ENCODE results near the gene ENOX1.

ENOX1 gene

DNA sequence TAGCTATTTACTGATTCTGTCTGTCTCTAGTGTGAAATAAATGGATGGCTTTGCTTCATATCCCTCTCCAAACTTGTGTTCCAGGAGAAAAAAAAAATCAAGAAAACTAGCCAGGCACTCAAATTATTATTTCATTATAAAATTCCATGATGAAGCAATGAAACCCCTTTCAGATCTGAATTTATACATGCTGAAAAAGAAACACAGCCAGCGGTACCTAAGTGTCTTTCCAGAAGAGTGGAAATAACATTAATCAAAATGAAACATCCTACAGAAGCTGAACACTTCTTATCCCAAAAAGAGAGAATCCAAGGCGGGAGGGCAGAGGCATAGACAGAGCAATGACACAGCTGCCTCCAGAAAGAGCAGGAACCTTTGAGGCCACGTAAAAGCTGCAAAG, 15.9 kb downstream of the ENOX1 start:
- Histone ChIP-seq H3K79me2 (ENCODE audit: insufficient read depth, low read length) (no peaks in the 10 kb centered on the region), H3K9me3 (ENCODE audit: low read length) (no peaks in the 10 kb centered on the region), H3K27ac (ENCODE audit: low read depth, low read length, poor library complexity, severe bottlenecking) (no peak overlapping the region), H4K20me1 (ENCODE audit: insufficient read depth, low read length) (no peaks in the 10 kb centered on the region), H3K4me2 (ENCODE audit: low read length) (no peak overlapping the region), H3F3A (ENCODE audit: insufficient read depth, low read length) (no peaks in the 10 kb centered on the region), H3K9ac (ENCODE audit: low read length) (no peak overlapping the region), H3K36me3 (ENCODE audit: insufficient read depth, low read length) (no peaks in the 10 kb centered on the region), H3K4me3 (ENCODE audit: low read depth, low read length, poor library complexity, severe bottlenecking) (no peak overlapping the region), H3K27me3 (ENCODE audit: insufficient read depth, low read length) (no peaks in the 10 kb centered on the region), H3K4me1 (ENCODE audit: insufficient read depth, low read length, severe bottlenecking) (no peaks in the 10 kb centered on the region), H3K9me2 (ENCODE audit: low read depth, low read length) (no peaks in the 10 kb centered on the region), H2AFZ (ENCODE audit: low read length) (no peak overlapping the region)
- TF ChIP-seq, protein P1, sequence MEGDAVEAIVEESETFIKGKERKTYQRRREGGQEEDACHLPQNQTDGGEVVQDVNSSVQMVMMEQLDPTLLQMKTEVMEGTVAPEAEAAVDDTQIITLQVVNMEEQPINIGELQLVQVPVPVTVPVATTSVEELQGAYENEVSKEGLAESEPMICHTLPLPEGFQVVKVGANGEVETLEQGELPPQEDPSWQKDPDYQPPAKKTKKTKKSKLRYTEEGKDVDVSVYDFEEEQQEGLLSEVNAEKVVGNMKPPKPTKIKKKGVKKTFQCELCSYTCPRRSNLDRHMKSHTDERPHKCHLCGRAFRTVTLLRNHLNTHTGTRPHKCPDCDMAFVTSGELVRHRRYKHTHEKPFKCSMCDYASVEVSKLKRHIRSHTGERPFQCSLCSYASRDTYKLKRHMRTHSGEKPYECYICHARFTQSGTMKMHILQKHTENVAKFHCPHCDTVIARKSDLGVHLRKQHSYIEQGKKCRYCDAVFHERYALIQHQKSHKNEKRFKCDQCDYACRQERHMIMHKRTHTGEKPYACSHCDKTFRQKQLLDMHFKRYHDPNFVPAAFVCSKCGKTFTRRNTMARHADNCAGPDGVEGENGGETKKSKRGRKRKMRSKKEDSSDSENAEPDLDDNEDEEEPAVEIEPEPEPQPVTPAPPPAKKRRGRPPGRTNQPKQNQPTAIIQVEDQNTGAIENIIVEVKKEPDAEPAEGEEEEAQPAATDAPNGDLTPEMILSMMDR (IDR thresholded peaks at IDR 0.05; ENCODE audit: low read length), result no peak
- TF ChIP-seq EZH2 (IDR thresholded peaks at IDR 0.05; ENCODE audit: borderline replicate concordance, low read length), result no peak

GRCh38 chr13:43769529-43769928, 17.2 kb downstream of the ENOX1 start:
- Histone ChIP-seq H3K9me3 (ENCODE audit: low read length) (no peaks in the 10 kb centered on the region), H3F3A (ENCODE audit: insufficient read depth, low read length) (no peaks in the 10 kb centered on the region), H3K36me3 (ENCODE audit: insufficient read depth, low read length) (no peaks in the 10 kb centered on the region), H3K9ac (ENCODE audit: low read length) (no peak overlapping the region), H3K9me2 (ENCODE audit: low read depth, low read length) (no peaks in the 10 kb centered on the region), H3K4me3 (ENCODE audit: low read depth, low read length, poor library complexity, severe bottlenecking) (no peak overlapping the region), H3K4me1 (ENCODE audit: insufficient read depth, low read length, severe bottlenecking) (no peaks in the 10 kb centered on the region), H3K27ac (ENCODE audit: low read depth, low read length, poor library complexity, severe bottlenecking) (no peak overlapping the region), H3K27me3 (ENCODE audit: insufficient read depth, low read length) (no peaks in the 10 kb centered on the region), H4K20me1 (ENCODE audit: insufficient read depth, low read length) (no peaks in the 10 kb centered on the region), H3K4me2 (ENCODE audit: low read length) (no peak overlapping the region), H3K79me2 (ENCODE audit: insufficient read depth, low read length) (no peaks in the 10 kb centered on the region), H2AFZ (ENCODE audit: low read length) (no peak overlapping the region)
- no peak for TF ChIP-seq EZH2 (IDR thresholded peaks at IDR 0.05; ENCODE audit: borderline replicate concordance, low read length)
- TF ChIP-seq, protein P1 (IDR thresholded peaks at IDR 0.05; ENCODE audit: low read length), result no peak

DNA sequence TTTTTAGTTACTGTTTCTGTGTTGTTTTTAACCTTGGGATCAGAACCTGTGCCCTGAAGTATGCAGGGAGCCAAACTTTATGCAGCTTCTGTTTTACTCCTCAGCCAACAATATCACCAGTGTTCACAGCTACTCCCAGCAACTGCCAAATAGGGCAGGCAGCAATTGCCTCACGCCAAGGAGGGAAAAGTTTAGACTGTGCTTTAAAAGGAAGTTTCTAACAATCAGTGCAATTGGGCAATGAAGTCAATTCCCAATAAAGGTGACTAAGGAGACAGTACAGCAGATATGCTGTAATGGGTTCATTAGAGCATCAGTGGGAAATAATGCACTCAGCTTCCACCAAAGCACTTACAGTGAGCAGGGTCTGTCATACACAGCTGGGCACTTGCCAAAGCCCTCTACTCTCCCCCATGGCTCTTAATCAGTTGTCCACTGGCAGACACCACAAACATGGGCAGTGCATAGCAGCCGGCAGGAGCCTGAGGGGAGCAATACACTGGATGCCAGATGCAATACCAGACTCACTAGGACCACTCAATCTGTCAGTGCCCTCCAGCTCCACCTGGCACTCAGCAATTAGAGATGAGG, 19.3 kb downstream of the ENOX1 start:
- H3K4me2 ChIP-seq (ENCODE audit: low read length), result no peak overlapping the region
- H2AFZ ChIP-seq (ENCODE audit: low read length), result no peak overlapping the region
- no peak overlapping the region for H3K27ac ChIP-seq (ENCODE audit: low read depth, low read length, poor library complexity, severe bottlenecking)
- H4K20me1 ChIP-seq (ENCODE audit: insufficient read depth, low read length), result no peaks in the 10 kb centered on the region
- H3F3A ChIP-seq (ENCODE audit: insufficient read depth, low read length), result no peaks in the 10 kb centered on the region
- no peaks in the 10 kb centered on the region for H3K9me3 ChIP-seq (ENCODE audit: low read length)
- H3K9ac ChIP-seq (ENCODE audit: low read length), result no peak overlapping the region
- H3K79me2 ChIP-seq (ENCODE audit: insufficient read depth, low read length), result no peaks in the 10 kb centered on the region
- H3K36me3 ChIP-seq (ENCODE audit: insufficient read depth, low read length), result no peaks in the 10 kb centered on the region
- no peaks in the 10 kb centered on the region for H3K9me2 ChIP-seq (ENCODE audit: low read depth, low read length)
- H3K4me1 ChIP-seq (ENCODE audit: insufficient read depth, low read length, severe bottlenecking), result no peaks in the 10 kb centered on the region
- no peak overlapping the region for H3K4me3 ChIP-seq (ENCODE audit: low read depth, low read length, poor library complexity, severe bottlenecking)
- no peaks in the 10 kb centered on the region for H3K27me3 ChIP-seq (ENCODE audit: insufficient read depth, low read length)
- no peak for TF ChIP-seq EZH2 (IDR thresholded peaks at IDR 0.05; ENCODE audit: borderline replicate concordance, low read length)
- TF ChIP-seq, protein P1 (IDR thresholded peaks at IDR 0.05; ENCODE audit: low read length), result no peak

Measured in OCI-LY1 (cell line).